GM18873 (cell line): ENCODE data around the gene ALG10.
"Not testable (repeated sequence)": the region's sequence is repeated elsewhere in the genome, so short reads cannot be mapped to it uniquely, and the experiment has no call there.

Experiments
- ATAC-seq: cut with Tn5 transposase; IDR thresholded peaks from one replicate; pipeline ENCODE4 v1.9.1; 2021; ENCODE audit warnings: mild to moderate bottlenecking, moderate library complexity, moderate number of reproducible peaks; ENCODE audit not compliant: unreplicated experiment, low FRiP score

Gene ALG10

GRCh38 chr12:34022079-34022830 is at the start of gene ALG10:
Gene ALG10 (plus strand): TSS chr12:34022496. CDS start chr12:34022600, 104 bp downstream.
- ATAC-seq, result peak; percentile 97

DNA sequence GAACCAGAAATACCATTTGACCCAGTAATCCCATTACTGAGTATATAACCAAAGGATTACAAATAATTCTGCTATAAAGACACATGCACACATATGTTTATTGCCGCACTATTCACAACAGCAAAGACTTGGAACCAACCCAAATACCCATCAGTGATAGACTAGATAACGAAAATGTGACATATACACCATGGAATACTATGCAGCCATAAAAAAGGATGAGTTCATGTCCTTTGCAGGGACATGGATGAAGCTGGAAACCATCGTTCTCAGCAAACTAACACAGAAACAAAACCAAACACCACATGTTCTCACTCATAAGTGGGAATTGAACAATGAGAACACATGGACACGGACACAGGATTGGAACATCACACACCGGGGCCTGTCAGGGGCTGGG is 49.4 kb upstream of the ALG10 start:
- not testable (repeated sequence) for ATAC-seq

GRCh38 chr12:33977887-33978286 is 44.4 kb upstream of the ALG10 start:
- ATAC-seq, result no peak

DNA sequence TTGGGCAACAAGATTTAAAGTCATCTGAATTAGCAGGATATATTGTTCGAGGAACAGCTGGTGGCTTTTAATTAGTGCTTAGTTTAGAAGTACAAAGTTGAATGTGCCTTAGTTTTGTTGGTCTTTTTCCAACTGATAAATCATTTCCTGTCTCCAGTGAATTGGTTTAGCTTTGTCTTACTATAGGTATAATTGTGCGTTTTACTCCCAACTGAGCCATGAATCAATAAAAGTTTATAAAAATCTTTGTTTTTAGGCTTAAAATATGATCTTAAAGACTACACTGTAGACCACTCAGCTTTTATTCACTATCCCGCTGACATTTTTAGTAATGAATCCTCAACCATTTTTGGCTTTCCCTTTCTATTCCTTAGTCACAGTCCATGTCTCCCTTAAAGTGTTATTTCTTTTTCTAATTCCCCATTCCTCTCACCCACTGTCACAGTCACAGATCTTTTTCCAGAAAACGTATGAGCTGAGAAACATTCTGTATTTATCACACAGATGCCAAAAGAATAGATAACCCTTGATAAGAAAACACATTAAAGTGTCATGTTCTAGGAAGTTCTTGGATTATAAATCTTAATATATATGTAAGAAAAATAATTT is 34.0 kb upstream of the ALG10 start:
- no peak for ATAC-seq

- no peak for ATAC-seq
These were observed 33.4 kb upstream of the ALG10 start for GRCh38 chr12:33988913-33989312.

GRCh38 chr12:33994857-33995808 is 27.2 kb upstream of the ALG10 start:
- ATAC-seq, result no peak

DNA sequence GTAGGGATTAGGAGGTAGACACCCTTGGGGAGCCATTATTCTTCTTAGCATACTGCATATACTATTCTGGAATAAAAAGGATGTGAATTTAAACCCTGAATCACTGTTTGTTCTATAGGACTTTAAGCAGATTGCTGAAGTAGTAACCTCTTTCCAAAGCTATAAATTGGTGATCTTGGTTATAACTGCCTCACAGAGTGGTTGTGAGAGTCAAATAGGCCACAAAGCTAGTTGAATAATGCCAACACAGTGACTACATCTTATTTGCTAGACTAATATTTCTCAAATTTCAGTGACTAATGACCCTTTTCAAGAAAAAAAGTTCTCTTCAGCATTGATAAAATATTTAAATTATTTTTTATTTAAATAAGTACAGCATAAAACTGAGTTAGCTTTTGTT is 13.5 kb upstream of the ALG10 start:
- ATAC-seq, result not testable (repeated sequence)

GRCh38 chr12:34016361-34016760 is 5.9 kb upstream of the ALG10 start:
- ATAC-seq, result no peak

DNA sequence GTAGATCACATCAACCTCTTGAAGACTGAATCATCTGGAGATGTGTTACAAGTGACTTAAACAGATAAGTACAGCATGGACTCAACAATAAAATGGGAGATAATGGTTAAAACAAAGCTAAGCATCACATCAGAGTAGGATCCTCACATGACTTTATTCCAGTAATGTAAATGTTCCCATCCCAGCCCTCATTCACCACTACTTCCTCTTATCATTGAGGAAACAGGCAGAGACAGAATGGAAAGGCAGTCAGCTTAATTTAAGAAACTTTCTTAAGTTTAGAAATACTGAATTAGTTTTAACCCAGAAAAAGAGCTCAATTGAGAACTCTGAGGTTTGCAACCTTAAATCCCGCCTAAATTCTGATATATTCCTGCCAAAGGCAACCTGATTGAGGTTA is 1.2 kb upstream of the ALG10 start:
- no peak for ATAC-seq

GRCh38 chr12:34027661-34028060 is 5.4 kb downstream of the ALG10 start:
- ATAC-seq, result not testable (repeated sequence)

DNA sequence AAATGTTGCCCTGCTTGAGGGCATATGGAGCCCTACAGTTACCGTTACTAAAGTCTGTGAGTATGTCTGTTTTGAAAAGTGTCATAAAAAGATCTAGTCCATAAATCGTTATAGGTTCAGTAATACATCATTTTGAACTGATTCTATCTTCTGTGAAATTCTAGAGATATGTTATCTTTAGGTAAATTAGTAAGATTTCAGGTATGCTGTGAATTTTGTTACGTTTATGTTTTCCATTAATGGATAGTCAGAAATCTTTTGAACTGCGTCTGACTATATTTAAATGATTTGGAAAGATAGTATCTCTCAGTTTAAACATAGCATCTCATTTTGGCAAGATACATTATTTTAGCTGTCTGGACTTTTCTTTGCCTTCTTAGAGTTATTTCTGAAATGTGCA is 8.3 kb downstream of the ALG10 start:
- ATAC-seq, result no peak

DNA sequence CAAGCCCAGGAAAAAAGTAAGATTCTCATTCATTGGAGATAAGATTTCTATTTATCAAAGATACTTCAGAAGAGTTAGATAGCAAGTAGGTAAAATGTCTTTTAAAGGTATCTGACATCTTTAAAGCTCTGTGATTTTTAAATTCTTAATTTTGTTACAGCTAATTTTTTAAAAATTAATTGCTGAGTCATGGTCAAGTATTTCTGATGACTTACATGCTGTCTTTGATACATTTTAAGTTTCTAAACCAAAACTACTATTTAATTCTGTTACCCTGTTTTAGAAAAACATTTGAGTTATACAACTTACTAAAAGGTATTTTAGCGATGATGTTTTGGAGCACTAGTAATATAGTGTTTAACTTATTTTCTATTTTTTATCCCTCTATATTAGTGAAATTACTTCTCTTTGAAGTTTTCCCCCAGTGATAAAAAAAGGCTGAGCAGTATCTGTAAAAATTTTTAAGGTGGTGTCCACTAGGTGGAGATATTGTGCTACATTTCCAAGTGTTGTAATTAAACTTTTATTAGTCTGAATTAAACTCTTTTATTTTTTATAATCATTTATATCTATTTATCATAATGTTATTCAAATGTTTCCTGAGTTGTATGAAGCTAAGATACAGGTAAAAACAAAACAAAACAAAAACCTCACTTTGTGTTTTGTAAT is 11.5 kb downstream of the ALG10 start:
- no peak for ATAC-seq

GRCh38 chr12:34038357-34038756 is 16.1 kb downstream of the ALG10 start:
- not testable (repeated sequence) for ATAC-seq

DNA sequence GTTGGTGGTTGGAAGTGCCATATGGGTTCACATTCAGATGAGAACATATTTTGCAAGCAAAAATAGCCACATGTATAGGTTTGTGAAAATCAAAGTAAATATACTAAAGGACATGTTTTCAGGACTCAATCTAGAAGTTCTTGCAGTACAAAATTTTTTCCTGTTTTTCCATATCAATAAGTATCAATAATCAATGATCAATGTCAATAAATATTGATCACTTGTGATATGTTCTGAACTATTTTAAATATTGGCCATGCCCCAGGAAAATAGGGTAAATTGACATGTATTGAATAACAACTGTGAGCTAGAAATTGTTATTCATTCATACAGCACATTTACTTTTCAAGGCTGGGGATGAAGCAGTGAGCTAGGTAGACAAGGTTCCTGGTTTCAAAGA is 24.3 kb downstream of the ALG10 start:
- no peak for ATAC-seq

- not testable (repeated sequence) for ATAC-seq
These were observed 25.6 kb downstream of the ALG10 start for GRCh38 chr12:34047855-34048254.

DNA sequence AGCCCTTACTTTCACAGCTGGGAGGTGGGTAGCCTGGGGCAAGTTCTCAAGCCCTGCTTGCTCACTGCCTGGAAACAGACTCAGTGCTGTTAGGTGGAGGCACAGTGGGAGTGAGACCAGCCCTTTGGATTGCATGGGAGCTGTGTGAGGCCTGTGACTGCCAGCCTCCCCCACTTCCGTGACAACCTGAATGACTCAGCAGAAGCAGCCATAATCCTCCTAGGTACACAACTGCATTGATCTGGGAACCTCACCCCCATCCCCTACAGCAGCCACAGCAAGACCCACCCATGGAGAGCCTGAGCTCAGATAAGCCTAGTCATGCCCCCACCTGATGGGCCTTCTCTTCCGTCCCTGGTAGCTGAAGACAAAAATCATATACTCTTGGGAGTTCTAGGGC is 26.4 kb downstream of the ALG10 start:
- no peak for ATAC-seq

DNA sequence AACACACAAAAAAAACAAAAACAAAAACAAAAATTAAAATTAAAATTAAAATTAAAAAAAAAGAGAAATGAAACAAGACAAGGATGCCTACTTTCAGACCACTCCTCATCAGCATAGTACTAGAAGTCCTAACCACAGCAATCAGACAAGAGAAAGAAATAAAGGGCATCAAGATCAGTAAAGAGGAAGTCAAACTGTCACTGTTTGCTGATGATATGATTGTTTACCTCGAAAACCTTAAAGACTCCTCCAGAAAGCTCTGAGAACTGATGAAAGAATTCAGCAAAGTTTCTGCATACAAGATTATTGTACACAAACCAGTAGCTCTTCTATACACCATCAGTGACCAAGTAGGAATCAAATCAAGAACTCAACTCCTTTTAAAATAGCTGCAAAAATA is 29.2 kb downstream of the ALG10 start:
- ATAC-seq, result no peak

DNA sequence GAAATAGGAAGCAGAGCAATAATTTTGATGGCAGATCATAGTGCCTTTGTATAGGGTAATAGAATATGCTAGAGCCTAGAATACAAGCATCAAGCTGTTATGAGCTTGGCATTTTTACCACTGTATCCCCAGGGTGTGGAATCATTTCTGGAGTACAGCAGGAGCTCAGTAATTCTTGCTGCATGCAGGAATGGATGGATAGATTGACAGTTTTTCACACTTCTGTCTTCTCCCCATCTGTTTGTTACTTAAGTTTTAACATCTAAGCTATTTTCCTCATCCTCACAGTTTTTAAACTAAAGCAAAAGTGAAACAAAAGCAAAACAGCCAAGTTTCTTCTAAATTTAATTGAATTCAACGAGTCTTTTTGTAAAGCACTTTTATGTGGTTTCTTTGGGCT is 32.6 kb downstream of the ALG10 start:
- no peak for ATAC-seq
